Progenitor cell of endocrine pancreas (in vitro differentiated cells): ENCODE measurements around the gene TOMM20. TPM values are rescaled to one million over a fixed set of nuclear protein-coding genes. Genes with fewer than 3 reads are reported as not detected.

Source experiments
- DNase-seq: peaks from one replicate; pipeline ENCODE4 v3.0.0; 2021; ENCODE audit warnings: low spot score; ENCODE audit not compliant: unreplicated experiment
- H3K27ac Mint-ChIP-seq: 2 replicates; pipeline ENCODE4 v1.8.0; 2021; ENCODE audit warnings: mild to moderate bottlenecking, moderate library complexity, mixed read lengths
- H3K27me3 Mint-ChIP-seq: 2 replicates; pipeline ENCODE4 v1.8.0; 2021; ENCODE audit warnings: mixed read lengths
- H3K36me3 Mint-ChIP-seq: 2 replicates; pipeline ENCODE4 v1.8.0; 2022; ENCODE audit warnings: mixed read lengths; ENCODE audit not compliant: insufficient read depth
- H3K4me1 Mint-ChIP-seq: 2 replicates; pipeline ENCODE4 v1.8.0; 2021; ENCODE audit warnings: low read depth, mixed read lengths
- H3K4me3 Mint-ChIP-seq: 2 replicates; pipeline ENCODE4 v1.8.0; 2021; ENCODE audit warnings: low read depth, mild to moderate bottlenecking, moderate library complexity, mixed read lengths
- H3K9me3 Mint-ChIP-seq: 2 replicates; pipeline ENCODE4 v1.8.0; 2021; ENCODE audit warnings: low read depth, mixed read lengths
- total RNA-seq: library from RNA; stranded (reverse); gene quantifications from 2 replicates; pipeline ENCODE4 v1.2.1, GENCODE V29; 2021
- TF ChIP-seq, protein P1 (sequence below): fragments of 200-600 bp; sonication (generic); IDR thresholded peaks from one replicate; pipeline ENCODE4 v1.5.0; 2021; ENCODE audit warnings: antibody characterized with exemption, mild to moderate bottlenecking; ENCODE audit not compliant: unreplicated experiment

TOMM20 gene
- total RNA-seq, 1 donor from 2014 or later = 110 TPM

DNA sequence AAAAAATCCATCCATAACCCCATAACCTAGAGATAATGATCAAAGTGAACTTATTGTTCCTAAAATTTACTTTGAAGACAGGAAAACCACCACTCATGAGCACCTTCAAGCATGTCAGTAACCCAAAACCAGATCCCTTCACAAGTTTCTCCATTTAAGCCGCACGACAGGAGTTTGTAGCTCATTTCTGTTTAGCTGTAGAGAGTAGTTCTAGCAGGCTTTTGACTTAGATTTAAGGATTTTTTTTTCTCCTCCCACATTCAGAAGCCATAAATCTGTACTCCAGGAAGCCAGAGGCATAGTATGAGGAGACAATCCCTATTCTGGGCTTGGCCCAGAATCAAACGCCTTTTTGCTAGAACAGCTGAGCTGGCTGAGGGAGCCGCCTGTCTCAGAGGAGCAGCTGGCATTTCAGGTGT, 25.6 kb downstream of the TOMM20 start:
- no peak for DNase-seq
- peaks cover 12% of the 10 kb centered on the region for H3K4me1 Mint-ChIP-seq
- TF ChIP-seq, protein P1, sequence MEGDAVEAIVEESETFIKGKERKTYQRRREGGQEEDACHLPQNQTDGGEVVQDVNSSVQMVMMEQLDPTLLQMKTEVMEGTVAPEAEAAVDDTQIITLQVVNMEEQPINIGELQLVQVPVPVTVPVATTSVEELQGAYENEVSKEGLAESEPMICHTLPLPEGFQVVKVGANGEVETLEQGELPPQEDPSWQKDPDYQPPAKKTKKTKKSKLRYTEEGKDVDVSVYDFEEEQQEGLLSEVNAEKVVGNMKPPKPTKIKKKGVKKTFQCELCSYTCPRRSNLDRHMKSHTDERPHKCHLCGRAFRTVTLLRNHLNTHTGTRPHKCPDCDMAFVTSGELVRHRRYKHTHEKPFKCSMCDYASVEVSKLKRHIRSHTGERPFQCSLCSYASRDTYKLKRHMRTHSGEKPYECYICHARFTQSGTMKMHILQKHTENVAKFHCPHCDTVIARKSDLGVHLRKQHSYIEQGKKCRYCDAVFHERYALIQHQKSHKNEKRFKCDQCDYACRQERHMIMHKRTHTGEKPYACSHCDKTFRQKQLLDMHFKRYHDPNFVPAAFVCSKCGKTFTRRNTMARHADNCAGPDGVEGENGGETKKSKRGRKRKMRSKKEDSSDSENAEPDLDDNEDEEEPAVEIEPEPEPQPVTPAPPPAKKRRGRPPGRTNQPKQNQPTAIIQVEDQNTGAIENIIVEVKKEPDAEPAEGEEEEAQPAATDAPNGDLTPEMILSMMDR = no peak
- H3K36me3 Mint-ChIP-seq = peaks cover 3% of the 10 kb centered on the region
- no peaks in the 10 kb centered on the region for H3K9me3 Mint-ChIP-seq
- no peak overlapping the region for H3K27ac Mint-ChIP-seq
- no peak overlapping the region for H3K4me3 Mint-ChIP-seq
- H3K27me3 Mint-ChIP-seq = peaks cover 4% of the 10 kb centered on the region

DNA sequence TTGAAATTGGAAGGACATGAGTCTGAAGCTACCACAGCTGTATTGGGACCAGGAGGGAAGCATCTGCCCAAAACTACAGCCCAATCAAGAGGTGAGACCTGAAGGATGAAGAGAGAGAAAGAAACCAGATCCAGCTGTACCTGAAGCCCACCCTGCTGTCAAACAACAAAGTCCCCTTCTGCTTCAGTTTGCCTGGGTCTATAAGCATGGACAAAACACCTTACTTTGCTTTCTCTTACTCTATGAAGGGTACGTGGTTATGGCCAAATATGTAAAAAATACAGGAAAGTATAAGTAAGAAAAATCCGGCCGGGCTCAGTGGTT, 26.4 kb downstream of the TOMM20 start:
- H3K27ac Mint-ChIP-seq = no peak overlapping the region
- DNase-seq = no peak
- peaks cover 12% of the 10 kb centered on the region for H3K4me1 Mint-ChIP-seq
- H3K9me3 Mint-ChIP-seq = no peaks in the 10 kb centered on the region
- peaks cover 3% of the 10 kb centered on the region for H3K36me3 Mint-ChIP-seq
- no peak overlapping the region for H3K4me3 Mint-ChIP-seq
- TF ChIP-seq, protein P1 = no peak
- H3K27me3 Mint-ChIP-seq = peaks cover 4% of the 10 kb centered on the region

DNA sequence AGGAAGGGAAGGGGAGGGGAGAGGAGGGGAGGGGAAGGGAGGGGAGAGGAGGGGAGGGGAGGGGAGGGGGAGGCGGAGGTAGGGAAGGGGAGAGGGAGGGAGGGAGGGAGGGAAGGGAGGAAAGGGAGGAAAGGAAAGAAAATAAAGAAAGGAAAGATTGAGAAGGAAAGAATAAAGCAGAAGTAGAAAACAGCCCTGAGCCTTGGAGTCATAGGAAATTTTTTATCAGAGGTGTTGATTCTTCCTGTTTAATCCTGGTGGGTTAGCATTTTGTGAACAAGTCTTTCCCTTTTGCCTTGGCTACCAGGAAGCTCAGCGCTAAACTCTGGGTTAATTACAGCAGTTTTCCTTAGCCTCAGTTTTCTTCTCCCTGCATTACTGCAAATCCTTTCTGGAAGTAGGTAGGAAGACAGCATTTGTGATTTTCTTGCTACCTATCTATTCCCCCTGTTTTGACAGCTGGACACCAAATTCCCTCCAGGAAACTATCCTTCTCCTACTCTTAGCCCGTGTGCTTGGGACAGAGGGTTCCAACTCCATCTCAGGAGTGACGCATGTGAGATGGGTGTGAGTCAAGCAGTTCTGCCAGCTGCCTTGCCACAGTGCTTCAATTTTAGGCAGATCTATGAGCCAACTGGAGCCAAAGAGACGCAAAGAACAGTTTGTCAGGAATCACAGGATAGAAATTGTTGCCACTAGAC, 26.9 kb downstream of the TOMM20 start:
- Mint-ChIP-seq H3K9me3 (no peaks in the 10 kb centered on the region), H3K4me3 (no peak overlapping the region), H3K27me3 (peaks cover 4% of the 10 kb centered on the region), H3K27ac (no peak overlapping the region), H3K36me3 (peaks cover 3% of the 10 kb centered on the region), H3K4me1 (peaks cover 12% of the 10 kb centered on the region)
- no peak for DNase-seq
- TF ChIP-seq, protein P1 = no peak

DNA sequence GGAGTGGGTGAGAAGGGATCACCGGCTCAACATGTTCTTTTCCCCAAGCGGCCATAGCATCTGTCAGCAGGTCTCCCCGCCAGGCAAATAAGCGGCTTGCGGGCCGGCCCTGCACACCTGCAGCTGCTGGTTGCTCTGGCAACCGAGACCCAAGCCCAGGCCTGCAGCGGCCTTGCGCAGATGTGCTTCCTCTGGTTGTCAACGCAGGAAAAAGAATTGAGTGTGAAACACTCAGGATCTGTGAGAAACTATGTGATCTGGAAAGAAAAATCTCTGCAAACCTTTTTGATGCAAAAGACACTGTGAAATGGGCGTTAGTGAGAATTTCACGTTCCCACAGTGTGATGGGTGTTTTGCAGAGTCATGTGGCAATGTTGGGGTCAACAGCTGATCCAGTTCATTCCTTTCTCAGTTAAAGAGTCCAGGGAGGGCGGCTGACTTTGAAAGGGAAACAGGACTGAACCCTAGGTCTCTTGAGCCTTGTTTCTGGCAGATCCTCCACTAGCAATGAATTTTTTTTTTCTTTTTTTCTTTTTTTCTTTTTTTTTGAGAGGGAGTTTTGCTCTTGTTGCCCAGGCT, 28.4 kb downstream of the TOMM20 start:
- peaks cover 3% of the 10 kb centered on the region for H3K36me3 Mint-ChIP-seq
- H3K9me3 Mint-ChIP-seq = no peaks in the 10 kb centered on the region
- H3K27me3 Mint-ChIP-seq = peaks cover 4% of the 10 kb centered on the region
- TF ChIP-seq, protein P1 = no peak
- H3K4me3 Mint-ChIP-seq = no peak overlapping the region
- no peak overlapping the region for H3K27ac Mint-ChIP-seq
- H3K4me1 Mint-ChIP-seq = peaks cover 14% of the 10 kb centered on the region
- no peak for DNase-seq

DNA sequence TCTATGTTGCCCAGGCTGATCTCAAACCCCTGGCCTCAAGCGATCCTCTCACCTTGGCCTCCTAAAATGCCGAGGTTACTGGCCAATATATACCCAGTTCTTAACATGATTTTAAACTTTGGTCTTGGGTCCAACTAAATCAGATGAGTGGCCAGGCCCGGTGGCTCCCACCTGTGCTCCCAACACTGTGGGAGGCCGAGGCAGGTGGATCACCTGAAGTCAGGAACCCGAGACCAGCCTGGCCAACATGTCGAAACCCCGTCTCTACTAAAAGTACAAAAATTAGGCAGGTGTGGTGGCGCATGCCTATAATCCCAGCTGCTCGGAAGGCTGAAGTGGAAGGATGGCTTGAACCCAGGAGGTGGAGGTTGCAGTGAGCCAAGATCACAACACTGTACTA, 29.6 kb downstream of the TOMM20 start:
- no peak overlapping the region for H3K4me3 Mint-ChIP-seq
- peaks cover 3% of the 10 kb centered on the region for H3K27me3 Mint-ChIP-seq
- no peak overlapping the region for H3K27ac Mint-ChIP-seq
- no peaks in the 10 kb centered on the region for H3K9me3 Mint-ChIP-seq
- DNase-seq = no peak
- TF ChIP-seq, protein P1 = no peak
- peaks cover 4% of the 10 kb centered on the region for H3K4me1 Mint-ChIP-seq
- H3K36me3 Mint-ChIP-seq = peaks cover 3% of the 10 kb centered on the region
